Kidney epithelial cell (primary cell): ENCODE measurements around the gene TNFSF12. TPM values are rescaled to one million over a fixed set of nuclear protein-coding genes. Genes with fewer than 3 reads are reported as not detected.

ENCODE experiments used
- DNase-seq: peaks from one replicate; pipeline ENCODE4 v3.0.0-alpha.2; 2010; ENCODE audit warnings: low read depth
- H3K27me3 ChIP-seq: 2 replicates; pipeline ENCODE4 v1.6.0; 2011; ENCODE audit warnings: low read length; ENCODE audit not compliant: control insufficient read depth, insufficient read depth
- H3K36me3 ChIP-seq: 2 replicates; pipeline ENCODE4 v1.5.1; 2011; ENCODE audit warnings: low read length; ENCODE audit not compliant: control insufficient read depth, insufficient read depth
- H3K4me3 ChIP-seq: 2 replicates; pipeline ENCODE4 v1.5.1; 2011; ENCODE audit warnings: low read depth, mild to moderate bottlenecking, control low read depth, low read length
- CTCF ChIP-seq: IDR thresholded peaks from 2 replicates; pipeline ENCODE4 v1.5.1; 2011; ENCODE audit warnings: mild to moderate bottlenecking, moderate library complexity, low read length, control low read depth, inconsistent platforms; ENCODE audit not compliant: insufficient read depth, poor library complexity, severe bottlenecking
- total RNA-seq: library from RNA; depleted of rRNA; stranded (reverse); fragments of >200 nt; gene quantifications from 2 replicates; pipeline ENCODE4 v1.2.3, GENCODE V29; 2015

TNFSF12 gene
- total RNA-seq, 1 donor from 2014 or later, result 9.0 TPM

- no peak for TF ChIP-seq CTCF
- Histone ChIP-seq H3K27me3 (no peaks in the 10 kb centered on the region), H3K4me3 (peak overlapping the region; percentile 83), H3K36me3 (peaks cover 2% of the 10 kb centered on the region)
- DNase-seq, result no peak
These were observed 14.4 kb downstream of the TNFSF12 start for GRCh38 chr17:7563115-7563869.

GRCh38 chr17:7569571-7569970 is 20.7 kb downstream of the TNFSF12 start:
- TF ChIP-seq CTCF, result no peak
- Histone ChIP-seq H3K4me3 (no peak overlapping the region), H3K36me3 (peaks cover 3% of the 10 kb centered on the region), H3K27me3 (no peaks in the 10 kb centered on the region)
- DNase-seq, result no peak

- Histone ChIP-seq H3K36me3 (peaks cover 6% of the 10 kb centered on the region), H3K4me3 (no peak overlapping the region), H3K27me3 (no peaks in the 10 kb centered on the region)
- TF ChIP-seq CTCF, result no peak
- no peak for DNase-seq
These were observed 21.5 kb downstream of the TNFSF12 start for GRCh38 chr17:7570351-7570750.

- peaks cover 10% of the 10 kb centered on the region for H3K36me3 ChIP-seq
- DNase-seq, result no peak
- no peaks in the 10 kb centered on the region for H3K27me3 ChIP-seq
- TF ChIP-seq CTCF, result no peak
- peak overlapping the region; percentile 53 for H3K4me3 ChIP-seq
These were observed 23.4 kb downstream of the TNFSF12 start for GRCh38 chr17:7572338-7572587.

GRCh38 chr17:7572588-7573323 is 23.9 kb downstream of the TNFSF12 start:
- Histone ChIP-seq H3K27me3 (no peaks in the 10 kb centered on the region), H3K4me3 (peak overlapping the region; percentile 82), H3K36me3 (peaks cover 11% of the 10 kb centered on the region)
- DNase-seq, result peak; percentile 95
- no peak for TF ChIP-seq CTCF
